Dendritic cell treated with granulocyte-macrophage colony-stimulating factor and Interleukin-4, amounts not matched to agents 40 ng/mL and 50 ng/mL, for 4 days (primary cell): ENCODE measurements around the gene RMRP.

Experiments
- H3K27ac Mint-ChIP-seq: one replicate; pipeline ENCODE4 v1.8.0; 2022; ENCODE audit warnings: mild to moderate bottlenecking, mixed read lengths
- H3K27me3 Mint-ChIP-seq: one replicate; pipeline ENCODE4 v1.8.0; 2022; ENCODE audit warnings: mild to moderate bottlenecking, mixed read lengths
- H3K36me3 Mint-ChIP-seq: one replicate; pipeline ENCODE4 v1.8.0; 2022; ENCODE audit warnings: low read depth, mixed read lengths
- H3K4me1 Mint-ChIP-seq: one replicate; pipeline ENCODE4 v1.8.0; 2022; ENCODE audit warnings: low read depth, mixed read lengths
- H3K4me3 Mint-ChIP-seq: one replicate; pipeline ENCODE4 v1.8.0; 2022; ENCODE audit warnings: mild to moderate bottlenecking, moderate library complexity, mixed read lengths
- H3K9me3 Mint-ChIP-seq: one replicate; pipeline ENCODE4 v1.8.0; 2022; ENCODE audit warnings: mixed read lengths
- intact Hi-C: fragments of 100-400 bp; cut with micrococcal nuclease; formaldehyde crosslinking; loops from one replicate; pipeline ENCODE4 v1.15.0; 2022

Gene RMRP

DNA sequence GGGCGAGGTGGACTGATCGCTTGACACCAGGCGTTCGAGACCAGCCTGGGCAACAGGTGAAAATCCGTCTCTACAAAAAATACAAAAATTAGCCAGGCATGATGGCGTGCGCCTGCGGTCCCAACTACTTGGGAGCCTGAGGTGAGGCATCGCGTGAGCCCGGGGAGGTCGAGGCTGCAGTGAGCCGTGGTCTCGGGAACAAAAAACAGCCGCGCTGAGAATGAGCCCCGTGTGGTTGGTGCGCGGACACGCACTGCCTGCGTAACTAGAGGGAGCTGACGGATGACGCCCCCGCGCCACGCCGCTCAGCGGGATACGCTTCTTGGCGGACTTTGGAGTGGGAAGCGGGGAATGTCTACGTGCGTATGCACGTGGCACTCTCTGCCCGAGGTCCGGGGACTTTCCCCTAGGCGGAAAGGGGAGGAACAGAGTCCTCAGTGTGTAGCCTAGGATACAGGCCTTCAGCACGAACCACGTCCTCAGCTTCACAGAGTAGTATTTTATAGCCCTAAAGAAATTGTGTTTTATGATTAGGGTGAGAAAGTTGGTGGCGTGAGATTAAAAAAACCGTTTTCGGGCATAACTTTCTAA, at the start of gene RMRP:
Gene RMRP, minus strand, starts transcription at position 474 of the 591 bp plus-strand sequence.
- peak within 1 kb of the TSS; percentile 95 for H3K27ac Mint-ChIP-seq
- intact Hi-C loops: loop anchor here (1.0 to 2.0 kb wide), 2 partner anchors 8 to 53 kb away; partner anchors contain the start of gene TESK1
- peaks cover 2% of the 10 kb centered on the region for H3K27me3 Mint-ChIP-seq
- peaks cover 37% of the 10 kb centered on the region for H3K36me3 Mint-ChIP-seq
- H3K9me3 Mint-ChIP-seq: no peaks in the 10 kb centered on the region
- peak within 1 kb of the TSS; percentile 90 for H3K4me3 Mint-ChIP-seq
- peaks cover 65% of the 10 kb centered on the region for H3K4me1 Mint-ChIP-seq

DNA sequence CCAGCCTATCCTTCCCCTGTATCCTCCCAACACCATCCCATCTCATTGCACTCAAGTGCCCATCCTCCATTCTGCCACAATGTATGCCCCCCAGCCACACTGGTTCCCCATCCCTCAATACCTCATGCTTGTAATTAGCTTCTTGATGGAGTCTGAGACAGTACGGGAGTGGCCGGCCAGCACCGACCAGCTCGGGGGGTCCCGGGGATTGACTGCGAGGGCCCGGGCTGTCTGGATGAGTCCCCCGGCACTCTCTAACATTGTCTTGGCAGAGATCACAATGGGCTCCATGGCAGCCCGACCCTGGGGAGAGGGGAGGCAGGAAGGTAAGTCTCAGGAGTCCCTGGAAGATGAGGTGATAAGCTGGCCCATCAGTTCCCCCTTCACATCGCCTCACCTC, 49.1 kb upstream of the RMRP start:
- no peaks in the 10 kb centered on the region for H3K27me3 Mint-ChIP-seq
- H3K27ac Mint-ChIP-seq: no peak overlapping the region
- H3K36me3 Mint-ChIP-seq: no peaks in the 10 kb centered on the region
- no peak overlapping the region for H3K4me3 Mint-ChIP-seq
- peaks cover 16% of the 10 kb centered on the region for H3K4me1 Mint-ChIP-seq
- H3K9me3 Mint-ChIP-seq: no peaks in the 10 kb centered on the region
- intact Hi-C loops: no loop called here

DNA sequence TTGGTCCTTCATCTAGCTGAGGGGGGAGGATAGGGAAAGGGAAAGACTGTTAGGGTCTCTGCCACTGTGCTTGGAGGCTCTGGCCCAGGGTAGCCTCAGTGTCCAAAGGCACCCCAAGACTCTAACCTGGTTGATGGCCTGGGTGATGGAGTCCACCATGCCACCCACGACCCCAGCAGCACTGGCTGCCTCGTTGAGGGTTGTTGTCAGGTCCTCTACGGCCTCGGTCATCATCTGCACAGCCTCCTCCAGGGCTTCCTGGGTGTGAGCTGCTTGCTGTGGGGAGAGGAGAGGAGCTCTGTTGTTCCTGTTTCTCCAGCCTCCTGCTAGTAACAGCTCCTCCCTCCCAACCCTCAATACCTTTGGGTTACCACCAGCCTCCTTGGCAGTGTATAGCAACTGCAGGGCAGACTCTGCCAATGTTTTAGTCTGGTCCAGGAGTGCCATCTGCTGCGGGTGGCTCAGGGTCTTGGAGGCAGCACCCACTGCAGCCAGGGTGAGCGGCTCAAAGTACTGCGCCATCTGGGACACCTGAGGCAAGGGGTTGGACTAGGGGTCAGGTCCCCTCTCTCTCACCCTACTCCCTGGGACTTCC, 48.1 kb upstream of the RMRP start:
- Mint-ChIP-seq H3K36me3 (no peaks in the 10 kb centered on the region), H3K27me3 (no peaks in the 10 kb centered on the region), H3K27ac (no peak overlapping the region)

DNA sequence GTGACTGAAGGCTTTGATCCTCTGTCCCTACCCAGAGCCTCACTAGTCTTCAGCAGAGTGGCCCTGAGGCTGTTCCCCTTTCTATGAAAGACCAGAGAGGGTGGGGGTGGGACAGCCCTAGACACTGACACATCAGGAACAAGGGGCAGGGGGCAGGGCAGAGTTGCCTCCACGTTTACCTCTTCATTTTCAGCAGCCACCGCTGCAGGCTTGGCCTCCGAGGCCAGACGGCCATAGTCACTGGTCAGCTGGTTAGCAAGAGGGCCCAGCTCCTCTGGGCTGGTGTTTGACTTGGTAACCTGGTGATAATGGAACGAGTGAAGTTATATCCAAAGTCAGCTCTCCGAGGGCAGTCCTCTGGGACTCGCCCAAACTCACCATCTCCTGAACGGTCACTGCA, 47.6 kb upstream of the RMRP start:
- Mint-ChIP-seq H3K9me3 (no peaks in the 10 kb centered on the region), H3K36me3 (no peaks in the 10 kb centered on the region), H3K4me3 (no peak overlapping the region), H3K27ac (no peak overlapping the region), H3K27me3 (no peaks in the 10 kb centered on the region), H3K4me1 (peaks cover 16% of the 10 kb centered on the region)
- intact Hi-C loops: no loop called here

More for the DNA sequence above, 48.1 kb upstream of the RMRP start:
- no peak overlapping the region for H3K4me3 Mint-ChIP-seq
- no peaks in the 10 kb centered on the region for H3K9me3 Mint-ChIP-seq
- peaks cover 16% of the 10 kb centered on the region for H3K4me1 Mint-ChIP-seq
- intact Hi-C loops: no loop called here

- H3K27me3 Mint-ChIP-seq: no peaks in the 10 kb centered on the region
- H3K36me3 Mint-ChIP-seq: no peaks in the 10 kb centered on the region
- intact Hi-C loops: no loop called here
- no peak overlapping the region for H3K27ac Mint-ChIP-seq
- H3K9me3 Mint-ChIP-seq: no peaks in the 10 kb centered on the region
- no peak overlapping the region for H3K4me3 Mint-ChIP-seq
- H3K4me1 Mint-ChIP-seq: peaks cover 16% of the 10 kb centered on the region
Measured at GRCh38 chr9:35703906-35704672, 46.3 kb upstream of the RMRP start.

- Mint-ChIP-seq H3K27ac (no peak overlapping the region), H3K4me1 (peaks cover 14% of the 10 kb centered on the region)
Measured at GRCh38 chr9:35702696-35703095, 44.9 kb upstream of the RMRP start.

GRCh38 chr9:35700942-35701341, 43.1 kb upstream of the RMRP start:
- H3K9me3 Mint-ChIP-seq: no peaks in the 10 kb centered on the region
- H3K4me1 Mint-ChIP-seq: no peaks in the 10 kb centered on the region
- no peak overlapping the region for H3K4me3 Mint-ChIP-seq
- intact Hi-C loops: no loop called here
- no peaks in the 10 kb centered on the region for H3K36me3 Mint-ChIP-seq
- no peaks in the 10 kb centered on the region for H3K27me3 Mint-ChIP-seq
- H3K27ac Mint-ChIP-seq: no peak overlapping the region

More at GRCh38 chr9:35702696-35703095, 44.9 kb upstream of the RMRP start:
- Mint-ChIP-seq H3K36me3 (no peaks in the 10 kb centered on the region), H3K9me3 (no peaks in the 10 kb centered on the region), H3K4me3 (no peak overlapping the region), H3K27me3 (no peaks in the 10 kb centered on the region)
- intact Hi-C loops: no loop called here

- intact Hi-C loops: no loop called here
- Mint-ChIP-seq H3K4me1 (no peaks in the 10 kb centered on the region), H3K36me3 (no peaks in the 10 kb centered on the region), H3K27ac (no peak overlapping the region), H3K4me3 (no peak overlapping the region), H3K27me3 (no peaks in the 10 kb centered on the region), H3K9me3 (no peaks in the 10 kb centered on the region)
Measured at GRCh38 chr9:35700031-35700430, 42.2 kb upstream of the RMRP start.

DNA sequence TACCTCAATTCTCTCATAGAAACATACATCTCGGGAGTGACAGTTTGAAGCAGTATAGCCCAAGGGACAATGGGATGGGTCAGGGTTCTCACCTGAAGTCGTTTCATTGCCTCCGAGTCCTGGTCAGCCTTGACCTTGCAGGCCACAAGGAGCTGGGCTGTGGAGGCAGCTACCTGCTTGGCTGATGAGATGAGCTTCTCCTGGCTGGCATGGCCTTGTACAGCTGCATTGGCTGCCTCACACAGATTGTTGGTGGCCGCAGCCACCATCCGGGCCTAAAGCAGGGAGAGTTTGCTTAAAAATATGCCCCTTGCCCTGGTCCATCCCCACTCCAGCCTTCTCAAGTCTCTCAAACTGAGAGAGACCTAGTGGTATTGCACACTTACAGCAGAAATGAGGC, 40.4 kb upstream of the RMRP start:
- Mint-ChIP-seq H3K4me1 (no peaks in the 10 kb centered on the region), H3K36me3 (no peaks in the 10 kb centered on the region), H3K27me3 (no peaks in the 10 kb centered on the region), H3K9me3 (no peaks in the 10 kb centered on the region), H3K27ac (no peak overlapping the region), H3K4me3 (no peak overlapping the region)
- intact Hi-C loops: no loop called here

DNA sequence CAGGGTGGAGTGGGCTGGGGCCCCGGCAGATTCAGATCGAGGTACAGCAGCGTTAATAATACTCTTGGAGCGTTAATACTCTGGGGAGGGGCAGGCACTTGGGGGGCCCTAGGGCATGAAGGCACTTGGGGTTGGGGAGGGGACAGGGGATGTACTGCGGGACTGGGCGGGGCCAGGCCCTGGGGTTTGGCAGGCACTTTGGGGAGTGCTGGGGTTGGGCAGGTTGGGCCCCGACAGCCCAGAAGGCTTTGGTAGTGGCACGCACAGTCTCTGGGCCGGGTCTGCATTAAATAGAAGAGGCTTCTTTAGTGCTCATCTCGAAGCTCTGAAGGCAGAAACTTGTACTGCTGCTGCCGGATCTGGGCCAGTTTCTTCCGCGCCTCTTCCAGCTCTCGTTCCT, 39.7 kb upstream of the RMRP start:
- H3K9me3 Mint-ChIP-seq: no peaks in the 10 kb centered on the region

GRCh38 chr9:35696520-35697215, 38.8 kb upstream of the RMRP start:
- Mint-ChIP-seq H3K36me3 (no peaks in the 10 kb centered on the region), H3K27ac (no peak overlapping the region), H3K4me3 (no peak overlapping the region), H3K9me3 (no peaks in the 10 kb centered on the region), H3K27me3 (no peaks in the 10 kb centered on the region), H3K4me1 (peaks cover 5% of the 10 kb centered on the region)
- intact Hi-C loops: no loop called here

More for the DNA sequence above, 39.7 kb upstream of the RMRP start:
- intact Hi-C loops: no loop called here
- Mint-ChIP-seq H3K36me3 (no peaks in the 10 kb centered on the region), H3K27me3 (no peaks in the 10 kb centered on the region), H3K27ac (no peak overlapping the region), H3K4me1 (no peaks in the 10 kb centered on the region), H3K4me3 (no peak overlapping the region)

DNA sequence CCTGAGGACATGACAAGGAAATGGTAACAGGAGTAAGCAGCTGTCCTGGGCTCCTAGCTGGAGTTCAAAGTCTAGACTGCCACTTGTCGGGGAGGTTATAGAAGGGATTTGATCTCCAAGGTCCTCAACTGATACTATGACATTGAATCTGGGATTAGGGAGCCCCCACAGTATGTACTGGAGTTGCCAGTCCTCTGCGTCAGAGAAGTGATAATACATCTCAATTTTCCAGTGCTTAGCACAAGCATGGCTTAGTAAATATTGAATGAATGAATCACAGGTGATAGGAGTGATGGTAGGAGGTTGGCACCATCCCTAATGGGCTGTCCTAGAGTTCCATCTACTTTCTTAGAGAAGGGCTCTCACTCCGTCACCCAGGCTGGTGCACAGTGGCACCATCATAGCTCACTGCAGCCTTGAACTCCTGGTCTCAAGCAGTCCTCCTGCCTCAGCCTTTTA, 38.2 kb upstream of the RMRP start:
- no peaks in the 10 kb centered on the region for H3K9me3 Mint-ChIP-seq
- no peak overlapping the region for H3K4me3 Mint-ChIP-seq
- no peak overlapping the region for H3K27ac Mint-ChIP-seq
- intact Hi-C loops: no loop called here
- H3K36me3 Mint-ChIP-seq: peaks cover under 1% of the 10 kb centered on the region
- H3K27me3 Mint-ChIP-seq: no peaks in the 10 kb centered on the region
- H3K4me1 Mint-ChIP-seq: peaks cover 12% of the 10 kb centered on the region

GRCh38 chr9:35691757-35692301, 34.0 kb upstream of the RMRP start:
- Mint-ChIP-seq H3K27ac (peak overlapping the region; percentile 83), H3K9me3 (no peaks in the 10 kb centered on the region), H3K4me3 (no peak overlapping the region), H3K36me3 (peaks cover 7% of the 10 kb centered on the region), H3K4me1 (peaks cover 37% of the 10 kb centered on the region), H3K27me3 (peaks cover 18% of the 10 kb centered on the region)
- intact Hi-C loops: loop anchor here (5.0 kb wide), 1 partner anchor 45 kb away; no protein-coding TSS in a partner anchor

GRCh38 chr9:35691334-35691650, 33.5 kb upstream of the RMRP start:
- Mint-ChIP-seq H3K4me3 (peak overlapping the region; percentile 86), H3K36me3 (peaks cover 7% of the 10 kb centered on the region), H3K4me1 (peaks cover 37% of the 10 kb centered on the region), H3K9me3 (no peaks in the 10 kb centered on the region), H3K27ac (peak overlapping the region; percentile 83), H3K27me3 (peaks cover 18% of the 10 kb centered on the region)
- intact Hi-C loops: loop anchor here (5.0 kb wide), 1 partner anchor 44 kb away; no protein-coding TSS in a partner anchor
